ENCODE results near the gene POLR1A. TPM values are rescaled to one million over a fixed set of nuclear protein-coding genes. Genes with fewer than 3 reads are reported as not detected.

POLR1A gene
- total RNA-seq, 1 experiment from 2014 or later, result 62.7 TPM

DNA sequence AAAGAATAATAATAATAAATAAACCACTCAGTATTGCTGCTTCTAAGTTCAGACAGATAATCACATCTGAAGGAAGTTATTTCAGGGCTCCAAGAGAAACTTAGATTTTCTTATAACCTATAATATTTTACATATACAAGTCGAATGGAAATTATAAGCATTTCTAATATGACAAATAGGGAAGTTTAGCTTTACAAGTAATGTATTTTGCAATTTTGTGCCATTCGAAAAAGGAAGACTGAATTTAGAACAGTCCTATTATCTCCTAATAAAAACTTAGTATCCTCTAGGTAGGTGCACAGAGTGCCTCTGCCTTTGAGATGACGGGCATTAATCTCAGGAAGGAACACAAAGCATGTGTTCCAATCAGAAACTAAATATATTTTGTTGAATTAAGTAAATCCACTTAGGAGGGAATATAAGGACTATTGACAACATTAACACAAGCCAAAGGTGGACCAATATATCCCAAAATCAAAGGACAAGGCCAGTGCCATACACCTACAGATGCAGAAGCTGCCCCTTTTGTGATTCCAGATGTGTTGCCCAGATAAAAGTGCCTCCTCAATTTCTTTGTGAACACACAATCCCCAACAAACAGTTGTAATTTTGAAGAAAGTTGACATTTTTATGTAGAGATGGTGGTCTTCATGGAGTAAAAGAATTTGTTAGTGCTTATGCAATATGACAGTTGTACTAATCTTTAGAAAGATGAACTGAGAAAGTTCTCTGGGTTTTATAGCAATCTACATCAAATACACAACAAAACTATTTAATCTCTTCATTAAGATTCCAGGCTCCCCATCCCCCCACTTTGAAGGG, 37.0 kb upstream of the POLR1A start:
- Histone ChIP-seq H2AK5ac (ENCODE audit: insufficient read length, low read length) (no peak overlapping the region), H3K23me2 (ENCODE audit: insufficient read length, low read depth, low read length, poor library complexity, severe bottlenecking) (no peaks in the 10 kb centered on the region), H3K27me3 (ENCODE audit: insufficient read depth, low read length) (no peaks in the 10 kb centered on the region), H2AFZ (ENCODE audit: low read length) (no peak overlapping the region), H2BK12ac (ENCODE audit: insufficient read length, low read depth, low read length) (no peak overlapping the region), H3K9ac (ENCODE audit: extremely low read depth, insufficient read length, low read length) (no peak overlapping the region), H3K4me2 (ENCODE audit: insufficient read depth, insufficient read length, low read length) (no peak overlapping the region), H3K79me1 (ENCODE audit: insufficient read depth, low read depth, low read length, poor library complexity, severe bottlenecking) (no peaks in the 10 kb centered on the region), H4K5ac (ENCODE audit: insufficient read length, low read depth, low read length) (no peak overlapping the region), H3K9me3 (ENCODE audit: control insufficient read depth, low read depth, low read length) (no peaks in the 10 kb centered on the region), H3K56ac (ENCODE audit: insufficient read length, low read depth, low read length) (no peak overlapping the region), H4K91ac (ENCODE audit: insufficient read length, low read depth, low read length) (no peak overlapping the region), H3K4me1 (ENCODE audit: insufficient read depth, low read length) (no peaks in the 10 kb centered on the region), H2BK5ac (ENCODE audit: insufficient read length, low read length) (no peak overlapping the region), H3K79me2 (ENCODE audit: insufficient read depth, low read length) (no peaks in the 10 kb centered on the region), H3K18ac (ENCODE audit: insufficient read length, low read depth, low read length) (no peak overlapping the region), H4K8ac (replicated peaks; ENCODE audit: insufficient read length, low read depth, low read length) (no peak overlapping the region), H3T11ph (ENCODE audit: low read length) (no peak overlapping the region), H3K23ac (ENCODE audit: insufficient read length, low read depth, low read length) (no peak overlapping the region), H2BK120ac (ENCODE audit: low read depth, low read length, poor library complexity, severe bottlenecking) (no peak overlapping the region), H3K4ac (ENCODE audit: low read depth, low read length) (no peak overlapping the region), H4K20me1 (ENCODE audit: control insufficient read depth, insufficient read depth, insufficient read length) (no peaks in the 10 kb centered on the region), H3K14ac (ENCODE audit: insufficient read depth, low read length) (no peak overlapping the region), H3K27ac (ENCODE audit: insufficient read length, low read depth, low read length) (no peak overlapping the region), H2BK20ac (ENCODE audit: low read depth, low read length, poor library complexity, severe bottlenecking) (no peak overlapping the region), H2BK15ac (ENCODE audit: low read depth, low read length) (no peak overlapping the region)
- no peaks in the 10 kb centered on the region for H3K9me3 Mint-ChIP-seq
- no CpG with 5 or more reads among the region's 3 CpGs for WGBS (ENCODE audit: extremely low coverage, insufficient read length, low lambda C conversion rate)
- 0 out of 7 replicates have a peak overlapping the region, but pooled peaks of 2 of the 3 experiments have one; percentile 14 to 63 for H3K27ac Mint-ChIP-seq
- no peak for DNase-seq
- no peak overlapping the region for H3K4me3 Mint-ChIP-seq
- H3K27me3 Mint-ChIP-seq (ENCODE audit: low read depth), result no peaks in the 10 kb centered on the region; the same call in 1 of the 2 replicates
- peaks cover 3 to 4% of the 10 kb centered on the region in 2 experiments; a peak in 1 of 4 replicates for H3K4me1 Mint-ChIP-seq
- H3K36me3 Mint-ChIP-seq (ENCODE audit: insufficient read depth in 1 of 3, low read depth in 3 of 3), result peaks cover 26 to 90% (median 49%) of the 10 kb centered on the region in 3 experiments
- TF ChIP-seq, protein P1, sequence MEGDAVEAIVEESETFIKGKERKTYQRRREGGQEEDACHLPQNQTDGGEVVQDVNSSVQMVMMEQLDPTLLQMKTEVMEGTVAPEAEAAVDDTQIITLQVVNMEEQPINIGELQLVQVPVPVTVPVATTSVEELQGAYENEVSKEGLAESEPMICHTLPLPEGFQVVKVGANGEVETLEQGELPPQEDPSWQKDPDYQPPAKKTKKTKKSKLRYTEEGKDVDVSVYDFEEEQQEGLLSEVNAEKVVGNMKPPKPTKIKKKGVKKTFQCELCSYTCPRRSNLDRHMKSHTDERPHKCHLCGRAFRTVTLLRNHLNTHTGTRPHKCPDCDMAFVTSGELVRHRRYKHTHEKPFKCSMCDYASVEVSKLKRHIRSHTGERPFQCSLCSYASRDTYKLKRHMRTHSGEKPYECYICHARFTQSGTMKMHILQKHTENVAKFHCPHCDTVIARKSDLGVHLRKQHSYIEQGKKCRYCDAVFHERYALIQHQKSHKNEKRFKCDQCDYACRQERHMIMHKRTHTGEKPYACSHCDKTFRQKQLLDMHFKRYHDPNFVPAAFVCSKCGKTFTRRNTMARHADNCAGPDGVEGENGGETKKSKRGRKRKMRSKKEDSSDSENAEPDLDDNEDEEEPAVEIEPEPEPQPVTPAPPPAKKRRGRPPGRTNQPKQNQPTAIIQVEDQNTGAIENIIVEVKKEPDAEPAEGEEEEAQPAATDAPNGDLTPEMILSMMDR (conservative IDR thresholded peaks at IDR 0.05), result no peak
